Activated CD8-positive, alpha-beta T cell treated with anti-CD3 and anti-CD28 coated beads for 36 hours (primary cell): ENCODE measurements around the gene ZNF385C. TPM values are rescaled to one million over a fixed set of nuclear protein-coding genes. Genes with fewer than 3 reads are reported as not detected.

Source experiments
- ATAC-seq: fragments of 200-7000 bp; cut with Tn5 transposase; one replicate; pipeline ENCODE4 v1.10.0; 2021; ENCODE audit warnings: mild to moderate bottlenecking, moderate library complexity
- CTCF ChIA-PET: fragments of 350-600 bp; sonication (Branson Sonifier 250); formaldehyde crosslinking; loops from one replicate; lab custom pipeline; 2021; ENCODE audit warnings: antibody characterized with exemption; lab: Charles Lee
- POLR2A ChIA-PET: fragments of 350-600 bp; sonication (Branson Sonifier 250); formaldehyde crosslinking; loops from one replicate; lab custom pipeline; 2021; ENCODE audit warnings: antibody characterized with exemption; lab: Charles Lee
- DNase-seq: peaks from one replicate; pipeline ENCODE4 v3.0.0-alpha.2; 2020
- H3K27ac Mint-ChIP-seq: one replicate; pipeline ENCODE4 v1.8.0; 2021; ENCODE audit warnings: mild to moderate bottlenecking, mixed read lengths
- H3K27me3 Mint-ChIP-seq: one replicate; pipeline ENCODE4 v1.8.0; 2021; ENCODE audit warnings: mixed read lengths
- H3K36me3 Mint-ChIP-seq: one replicate; pipeline ENCODE4 v1.8.0; 2021; ENCODE audit warnings: low read depth, mixed read lengths
- H3K4me1 Mint-ChIP-seq: one replicate; pipeline ENCODE4 v1.8.0; 2021; ENCODE audit warnings: low read depth, mixed read lengths
- H3K4me3 Mint-ChIP-seq: one replicate; pipeline ENCODE4 v1.8.0; 2021; ENCODE audit warnings: mild to moderate bottlenecking, moderate library complexity, mixed read lengths
- H3K9me3 Mint-ChIP-seq: one replicate; pipeline ENCODE4 v1.8.0; 2021; ENCODE audit warnings: mixed read lengths
- CTCF ChIP-seq: fragments of 200-600 bp; IDR thresholded peaks from one replicate; pipeline ENCODE4 v1.8.0; 2022; ENCODE audit warnings: antibody characterized with exemption, mild to moderate bottlenecking
- intact Hi-C: fragments of 100-400 bp; cut with micrococcal nuclease; formaldehyde crosslinking; loops from one replicate; pipeline ENCODE4 v1.10.0; 2022
- total RNA-seq, 2 experiments: library from RNA; stranded (reverse); gene quantifications; one replicate each; pipeline ENCODE4 v1.2.3, GENCODE V29; 2021

ZNF385C gene
- total RNA-seq, 2 experiments from 2014 or later, result 1.3 TPM

DNA sequence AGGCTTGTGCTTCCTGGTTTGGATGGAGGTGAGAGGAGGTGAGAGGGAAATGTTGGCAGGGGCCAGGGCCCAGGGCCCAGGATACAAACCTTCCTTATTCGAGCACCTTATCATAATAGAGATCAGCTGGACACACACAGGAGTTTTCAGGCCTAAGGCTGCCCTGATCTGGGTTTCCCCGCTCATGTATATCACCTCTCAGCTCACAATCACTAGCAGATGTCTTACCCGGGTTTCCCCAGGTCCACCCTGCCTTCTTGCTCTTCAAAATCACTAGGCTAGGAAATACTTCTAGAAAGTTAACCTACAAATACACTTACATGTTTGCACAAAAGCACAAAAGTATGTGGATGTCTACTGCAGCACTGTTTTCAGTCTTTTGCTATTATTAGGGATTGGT is 28.6 kb upstream of the ZNF385C start:
- Mint-ChIP-seq H3K27ac (peak overlapping the region; percentile 12), H3K4me1 (peaks cover 14% of the 10 kb centered on the region), H3K27me3 (no peaks in the 10 kb centered on the region), H3K4me3 (no peak overlapping the region), H3K9me3 (no peaks in the 10 kb centered on the region), H3K36me3 (peaks cover 29% of the 10 kb centered on the region)
- no peak for ATAC-seq
- intact Hi-C loops, result no loop called here
- TF ChIP-seq CTCF, result no peak
- ChIA-PET CTCF (interaction anchor here (1.8 kb wide), 1 partner anchor 25 kb away, joined by 5 read pairs; no protein-coding TSS in a partner anchor), POLR2A (interaction anchor here (1.4 kb wide), 1 partner anchor 14 kb away, joined by 3 read pairs; the partner anchor contains the start of gene DHX58)
- DNase-seq, result no peak

- no peak for ATAC-seq
- Mint-ChIP-seq H3K36me3 (peaks cover 28% of the 10 kb centered on the region), H3K9me3 (no peaks in the 10 kb centered on the region), H3K27me3 (no peaks in the 10 kb centered on the region), H3K4me1 (peaks cover 10% of the 10 kb centered on the region), H3K4me3 (no peak overlapping the region), H3K27ac (no peak overlapping the region)
- TF ChIP-seq CTCF, result no peak
- no peak for DNase-seq
- ChIA-PET CTCF (no interaction called here), POLR2A (interaction anchor here (1.4 kb wide), 1 partner anchor 13 kb away, joined by 3 read pairs; the partner anchor contains the start of gene DHX58)
- intact Hi-C loops, result no loop called here
Measured at GRCh38 chr17:42125565-42125964, 27.3 kb upstream of the ZNF385C start.

DNA sequence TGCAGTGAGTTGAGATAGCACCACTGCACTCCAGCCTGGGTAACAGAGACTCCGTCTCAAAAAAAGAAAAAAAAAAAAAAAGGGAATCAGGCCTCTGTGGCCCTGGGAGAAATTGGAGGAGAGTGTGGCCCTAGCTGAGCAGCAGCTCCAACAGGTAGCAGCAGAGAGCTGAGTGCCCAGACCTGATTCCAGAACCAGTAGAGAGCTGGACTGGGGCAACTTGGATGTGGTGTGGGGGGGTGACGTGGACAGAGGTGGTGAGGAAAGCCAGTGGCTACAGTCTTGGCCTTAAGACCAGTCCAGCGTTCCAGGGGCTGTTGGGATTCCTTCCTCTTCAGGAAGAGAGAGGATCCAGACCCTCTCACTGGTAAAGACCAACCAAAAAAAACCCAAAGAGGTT is 26.0 kb upstream of the ZNF385C start:
- TF ChIP-seq CTCF, result no peak
- ChIA-PET CTCF (no interaction called here), POLR2A (no interaction called here)
- Mint-ChIP-seq H3K4me1 (peaks cover 20% of the 10 kb centered on the region), H3K36me3 (peaks cover 28% of the 10 kb centered on the region), H3K27me3 (no peaks in the 10 kb centered on the region), H3K9me3 (no peaks in the 10 kb centered on the region), H3K4me3 (no peak overlapping the region), H3K27ac (no peak overlapping the region)
- DNase-seq (no peak), ATAC-seq (no peak)
- intact Hi-C loops, result no loop called here

DNA sequence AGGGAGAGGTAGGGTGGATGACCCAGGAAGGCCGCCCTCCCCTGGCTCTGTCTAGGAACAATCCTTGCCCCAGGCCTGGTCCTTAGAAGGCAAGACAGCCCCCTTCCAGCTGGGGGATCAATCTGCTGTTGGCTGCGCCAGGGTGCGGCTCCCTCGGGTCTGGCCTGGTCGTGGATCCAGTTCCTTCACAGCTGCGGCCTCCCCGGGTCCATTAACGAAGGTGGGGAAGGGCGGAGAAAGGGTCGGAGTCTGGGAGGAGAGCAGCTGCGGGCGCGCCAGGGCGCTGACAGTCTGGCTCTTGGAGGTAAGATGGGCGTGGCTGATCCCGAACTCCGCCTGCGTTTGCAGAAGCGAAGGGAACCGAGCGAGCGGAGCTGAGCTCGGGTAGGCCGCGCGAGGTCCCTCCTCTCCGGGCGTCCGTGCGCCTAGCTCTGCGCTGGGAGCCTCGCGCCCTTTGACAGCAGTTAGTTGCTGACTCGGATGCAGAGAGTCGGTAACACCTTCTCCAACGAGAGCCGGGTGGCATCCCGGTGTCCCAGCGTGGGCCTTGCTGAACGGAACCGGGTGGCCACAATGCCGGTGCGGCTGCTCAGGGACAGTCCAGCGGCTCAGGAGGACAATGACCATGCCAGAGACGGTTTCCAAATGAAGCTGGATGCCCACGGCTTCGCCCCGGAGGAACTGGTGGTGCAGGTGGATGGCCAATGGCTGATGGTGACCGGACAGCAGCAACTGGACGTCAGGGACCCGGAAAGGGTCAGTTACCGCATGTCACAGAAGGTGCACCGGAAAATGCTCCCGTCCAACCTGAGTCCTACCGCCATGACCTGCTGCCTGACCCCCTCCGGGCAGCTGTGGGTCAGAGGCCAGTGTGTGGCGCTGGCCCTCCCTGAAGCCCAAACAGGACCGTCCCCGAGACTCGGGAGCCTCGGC is 24.4 kb upstream of the ZNF385C start, which contains the start of gene HSPB9:
Gene HSPB9 (plus strand): TSS at position 434 of the 933 bp plus-strand sequence. CDS start 47 bp downstream, at position 481.
- H3K4me1 Mint-ChIP-seq, result peaks cover 23% of the 10 kb centered on the region
- H3K4me3 Mint-ChIP-seq, result peak within 1 kb of the TSS; percentile 67
- DNase-seq (no peak), ATAC-seq (no peak)
- no peaks in the 10 kb centered on the region for H3K27me3 Mint-ChIP-seq
- H3K27ac Mint-ChIP-seq, result peak within 1 kb of the TSS; percentile 85
- peaks cover 31% of the 10 kb centered on the region for H3K36me3 Mint-ChIP-seq
- intact Hi-C loops, result no loop called here
- CTCF ChIA-PET, result interaction anchor here (1.6 kb wide), 1 partner anchor 26 kb away, joined by 3 read pairs; no protein-coding TSS in a partner anchor
- H3K9me3 Mint-ChIP-seq, result no peaks in the 10 kb centered on the region
- no peak for TF ChIP-seq CTCF
- POLR2A ChIA-PET, result interaction anchor here (0.6 to 3.9 kb wide), 5 partner anchors 9 to 301 kb away, joined by 3 to 24 read pairs (median 4); partner anchors contain the start of gene DHX58
